ENCODE measurements around the gene CBX3.

DNA sequence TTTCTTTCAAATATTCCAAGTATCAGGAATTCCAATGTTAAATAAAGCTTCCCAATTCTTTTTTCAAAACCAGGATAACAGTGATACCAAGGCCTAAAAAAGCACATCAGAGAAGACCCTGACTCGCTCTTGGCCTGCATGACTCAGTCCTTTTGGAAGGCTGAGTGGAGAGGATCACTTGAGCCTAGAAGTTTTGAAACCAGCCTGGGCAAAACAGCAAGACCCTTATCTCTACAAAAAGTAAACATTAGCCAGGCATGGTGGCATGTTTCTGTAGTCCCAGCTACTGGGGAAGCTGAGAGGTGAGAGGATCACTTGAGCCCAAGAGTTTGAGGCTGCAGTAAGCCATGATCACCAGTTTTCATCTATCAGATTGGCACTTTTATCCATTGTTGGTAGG, 30.9 kb upstream of the CBX3 start:
- TF ChIP-seq CTCF (IDR thresholded peaks at IDR 0.05; ENCODE audit: low read depth, low read length, missing input control), result no peak
- no peak for TF ChIP-seq REST (IDR thresholded peaks at IDR 0.05)
- no peak for TF ChIP-seq RXRA (IDR thresholded peaks at IDR 0.05)
- TF ChIP-seq ATF3 (IDR thresholded peaks at IDR 0.05), result no peak
